C4-2B (cell line): ENCODE measurements around the gene LMCD1.
A peak's percentile ranks its signal among the peaks of the same experiment; 100 is the strongest.

Experiments
- H3K27ac ChIP-seq: fragments of 450-650 bp; 2 replicates; pipeline ENCODE4 v1.5.1; 2017
- ZFX ChIP-seq: fragments of 450-650 bp; IDR thresholded peaks from 2 replicates; pipeline ENCODE4 v1.6.1; 2017
- TF ChIP-seq, protein P1 (sequence below): fragments of 450-650 bp; conservative IDR thresholded peaks from 2 replicates; pipeline ENCODE4 v1.5.1; 2017; ENCODE audit warnings: mild to moderate bottlenecking

Gene LMCD1

DNA sequence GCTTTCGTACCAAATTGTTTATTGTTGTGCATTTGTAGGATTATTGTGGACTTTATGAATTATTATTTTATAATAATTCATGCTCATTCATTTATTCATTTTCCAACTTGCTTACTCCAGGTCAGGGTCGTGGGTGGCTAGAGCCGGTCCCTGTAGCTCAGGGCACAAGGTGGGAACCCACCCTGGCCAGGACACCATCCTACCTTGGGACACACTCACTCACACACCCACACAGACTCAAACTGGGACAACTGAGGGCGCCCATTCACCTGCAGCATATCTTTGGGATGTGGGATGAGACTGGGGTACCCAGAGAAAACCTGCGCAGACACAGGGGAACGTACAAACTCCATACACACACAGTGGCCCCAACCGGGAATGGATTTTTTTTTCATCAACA lies 102.4 kb downstream of the LMCD1 start:
- no peak for TF ChIP-seq ZFX
- TF ChIP-seq, protein P1, sequence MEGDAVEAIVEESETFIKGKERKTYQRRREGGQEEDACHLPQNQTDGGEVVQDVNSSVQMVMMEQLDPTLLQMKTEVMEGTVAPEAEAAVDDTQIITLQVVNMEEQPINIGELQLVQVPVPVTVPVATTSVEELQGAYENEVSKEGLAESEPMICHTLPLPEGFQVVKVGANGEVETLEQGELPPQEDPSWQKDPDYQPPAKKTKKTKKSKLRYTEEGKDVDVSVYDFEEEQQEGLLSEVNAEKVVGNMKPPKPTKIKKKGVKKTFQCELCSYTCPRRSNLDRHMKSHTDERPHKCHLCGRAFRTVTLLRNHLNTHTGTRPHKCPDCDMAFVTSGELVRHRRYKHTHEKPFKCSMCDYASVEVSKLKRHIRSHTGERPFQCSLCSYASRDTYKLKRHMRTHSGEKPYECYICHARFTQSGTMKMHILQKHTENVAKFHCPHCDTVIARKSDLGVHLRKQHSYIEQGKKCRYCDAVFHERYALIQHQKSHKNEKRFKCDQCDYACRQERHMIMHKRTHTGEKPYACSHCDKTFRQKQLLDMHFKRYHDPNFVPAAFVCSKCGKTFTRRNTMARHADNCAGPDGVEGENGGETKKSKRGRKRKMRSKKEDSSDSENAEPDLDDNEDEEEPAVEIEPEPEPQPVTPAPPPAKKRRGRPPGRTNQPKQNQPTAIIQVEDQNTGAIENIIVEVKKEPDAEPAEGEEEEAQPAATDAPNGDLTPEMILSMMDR, result no peak
- H3K27ac ChIP-seq, result no peak overlapping the region

DNA sequence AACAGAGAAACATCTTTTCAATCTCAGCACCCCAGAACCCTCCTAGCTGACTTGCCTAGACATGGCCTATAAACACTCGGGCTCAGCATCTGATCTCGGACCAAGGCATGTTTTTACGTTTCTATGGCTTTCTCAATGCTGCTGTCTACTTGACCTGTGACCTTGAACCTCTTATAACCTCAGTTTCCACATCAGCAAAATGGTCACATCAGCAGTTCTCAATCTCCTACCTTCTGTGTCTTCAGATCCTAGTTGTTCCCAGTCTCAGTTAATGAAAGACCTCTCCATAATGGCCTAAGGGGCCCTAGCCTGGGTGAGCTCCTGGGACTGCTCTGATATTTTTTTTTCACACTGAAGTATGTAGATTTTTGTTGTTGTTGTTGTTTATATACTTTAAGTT lies 103.4 kb downstream of the LMCD1 start:
- TF ChIP-seq ZFX, result no peak
- TF ChIP-seq, protein P1, result no peak
- H3K27ac ChIP-seq, result no peak overlapping the region

DNA sequence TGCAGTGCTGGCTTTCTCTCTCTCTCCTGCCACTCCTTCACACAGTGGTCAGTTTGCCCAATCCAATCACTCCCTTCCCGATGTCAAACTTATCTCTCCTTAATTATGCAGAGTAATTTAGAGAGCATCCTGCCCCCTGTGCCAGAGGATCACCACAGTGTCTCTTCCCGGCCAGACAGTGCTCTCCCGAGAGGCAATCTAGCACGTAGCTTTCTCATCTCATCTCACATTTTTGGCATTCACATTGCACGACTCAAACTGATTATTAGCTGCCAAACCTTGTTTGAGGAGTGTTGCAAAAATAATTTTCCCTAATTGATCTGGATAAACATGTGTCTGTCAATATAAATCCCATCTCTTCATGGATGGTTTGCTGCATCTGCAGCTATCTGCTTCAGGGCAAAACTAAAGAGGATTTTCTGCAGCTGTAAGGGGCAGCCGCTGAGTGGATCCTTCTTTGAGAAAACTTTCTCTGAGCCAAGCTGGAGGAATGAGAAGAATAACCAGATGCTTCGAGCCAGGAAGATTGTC lies 105.1 kb downstream of the LMCD1 start:
- no peak overlapping the region for H3K27ac ChIP-seq
- TF ChIP-seq, protein P1, result no peak
- no peak for TF ChIP-seq ZFX

DNA sequence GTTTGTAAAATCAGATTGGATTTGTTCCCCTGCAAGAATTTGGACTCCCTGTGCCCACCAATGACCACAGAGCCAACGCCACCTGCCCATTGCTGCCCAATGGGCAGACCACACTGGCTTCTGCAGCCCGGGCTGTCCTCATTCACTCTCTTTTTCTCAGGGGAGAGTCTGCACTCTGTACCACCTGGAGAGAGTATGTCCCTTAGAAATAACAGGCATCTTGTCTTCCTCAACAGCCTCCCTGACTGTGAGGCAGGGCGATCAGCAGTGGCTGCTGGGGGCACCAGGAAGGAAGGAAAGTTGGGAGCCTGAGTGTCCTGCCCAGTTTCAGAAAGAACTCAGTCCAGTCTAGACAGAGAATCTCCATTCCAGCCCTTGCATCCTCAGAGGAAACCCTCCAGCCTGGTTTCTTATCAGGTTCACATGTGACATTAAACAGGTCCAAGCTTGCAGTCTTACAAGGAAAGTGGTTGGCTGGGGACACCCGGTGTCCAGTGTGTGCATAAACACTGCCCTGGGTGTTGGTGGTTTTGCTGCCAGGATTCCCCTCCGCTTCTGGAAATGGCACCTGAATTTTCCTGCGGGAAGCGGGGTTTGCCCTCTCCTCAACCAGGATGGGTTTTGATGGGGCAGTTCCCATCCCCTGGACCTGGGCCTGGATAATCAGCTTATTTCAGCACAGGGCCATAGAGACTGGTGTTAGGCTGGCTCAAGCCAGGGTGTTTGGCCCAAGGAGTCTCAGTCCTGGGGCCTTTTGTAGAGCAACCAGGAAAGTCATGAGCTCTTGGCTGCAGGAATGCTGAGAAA lies 105.8 kb downstream of the LMCD1 start:
- no peak for TF ChIP-seq ZFX
- TF ChIP-seq, protein P1, result peak; percentile 40
- H3K27ac ChIP-seq, result no peak overlapping the region

DNA sequence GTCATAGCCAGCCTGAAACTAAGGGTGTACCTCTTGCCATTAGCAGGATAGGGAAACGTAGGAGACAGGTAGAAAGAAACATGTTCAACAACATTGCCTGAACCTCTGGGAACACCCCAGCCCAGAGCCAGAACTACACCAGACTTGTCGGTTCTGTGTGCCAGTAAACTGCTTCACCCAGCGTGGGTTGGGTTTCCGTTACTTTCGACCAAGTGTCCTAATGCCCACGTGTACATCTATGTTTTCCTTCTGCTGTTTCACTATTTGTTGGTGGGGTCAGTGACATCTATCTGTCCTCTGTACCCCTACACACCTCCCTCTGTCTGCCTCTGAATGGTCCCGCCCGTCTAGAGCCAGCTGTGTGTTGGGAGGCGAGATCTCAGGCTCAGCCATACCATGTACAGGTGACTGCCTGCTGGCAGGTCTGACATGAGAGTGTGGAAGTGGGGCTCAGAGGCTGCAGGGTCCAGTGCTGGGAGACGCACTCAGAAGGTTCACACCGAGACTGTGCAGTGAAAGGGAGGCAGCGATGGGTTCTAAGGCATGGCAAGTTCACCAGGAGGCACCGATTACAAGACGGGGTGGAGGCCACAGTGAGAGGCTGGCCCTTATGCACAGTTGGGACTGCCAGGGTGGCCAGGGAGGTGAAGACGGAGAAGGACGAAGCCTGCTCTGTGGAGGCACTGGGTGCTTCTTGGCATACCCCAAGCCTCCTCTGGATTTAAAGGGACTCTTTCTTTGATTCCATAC lies 106.6 kb downstream of the LMCD1 start:
- no peak overlapping the region for H3K27ac ChIP-seq
- TF ChIP-seq ZFX, result no peak
- TF ChIP-seq, protein P1, result no peak

DNA sequence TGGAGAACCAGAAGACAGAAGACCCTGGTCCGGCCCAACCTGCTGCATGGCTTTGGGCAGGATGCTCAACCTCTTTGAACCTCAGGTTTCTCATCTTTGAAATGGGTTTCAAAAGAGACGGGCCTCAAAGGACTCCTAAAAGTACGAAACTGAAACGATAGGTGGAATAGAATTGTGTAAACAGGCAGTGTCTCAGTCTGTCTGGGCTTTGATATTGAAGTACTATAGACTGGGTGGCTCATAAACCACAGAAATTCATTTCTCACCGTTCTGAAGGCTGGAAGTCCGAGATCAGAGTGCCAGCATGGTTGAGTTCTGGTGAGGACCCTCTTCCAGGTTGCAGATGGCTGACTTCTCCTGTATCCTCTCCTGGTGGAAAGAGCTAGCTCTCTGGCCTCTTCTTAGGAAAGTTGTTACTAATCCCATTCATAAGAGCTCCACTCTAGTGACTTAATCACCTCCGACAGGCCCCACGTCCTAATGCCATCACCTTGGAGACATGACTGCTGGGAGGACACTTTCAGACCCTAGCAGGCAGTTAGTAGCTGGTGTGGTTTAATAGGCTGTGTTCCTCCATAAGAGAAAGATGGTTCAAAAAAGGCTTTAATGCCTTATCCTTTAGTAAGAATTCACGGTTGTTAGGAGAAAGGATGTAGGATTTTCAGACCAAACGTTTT lies 107.3 kb downstream of the LMCD1 start:
- no peak for TF ChIP-seq ZFX
- TF ChIP-seq, protein P1, result no peak
- H3K27ac ChIP-seq, result no peak overlapping the region
